ENCODE data around the gene NDNF.

NDNF gene

GRCh38 chr4:121072224-121073003 is at the start of gene NDNF:
NDNF (minus strand) TSS chr4:121072535; CDS start chr4:121045837, 26,698 bp downstream.
- peak; percentile 21 for DNase-seq (ENCODE audit: low spot score)

GRCh38 chr4:121119715-121120114 is 47.4 kb upstream of the NDNF start:
- no peak for DNase-seq (ENCODE audit: low spot score)

GRCh38 chr4:121118344-121118743 is 46.0 kb upstream of the NDNF start:
- no peak for DNase-seq (ENCODE audit: low spot score)

GRCh38 chr4:121114756-121115155 is 42.4 kb upstream of the NDNF start:
- no peak for DNase-seq (ENCODE audit: low spot score)

GRCh38 chr4:121112530-121112929 is 40.2 kb upstream of the NDNF start:
- DNase-seq (ENCODE audit: low spot score): no peak

GRCh38 chr4:121108557-121108956 is 36.2 kb upstream of the NDNF start:
- DNase-seq (ENCODE audit: low spot score): no peak

- DNase-seq (ENCODE audit: low spot score): no peak
Observed at GRCh38 chr4:121107507-121107906, 35.2 kb upstream of the NDNF start.

- DNase-seq (ENCODE audit: low spot score): no peak
Observed at GRCh38 chr4:121100093-121100775, 27.9 kb upstream of the NDNF start.

- DNase-seq (ENCODE audit: low spot score): no peak
Observed at GRCh38 chr4:121098266-121098665, 25.9 kb upstream of the NDNF start.

- peak; percentile 29 for DNase-seq (ENCODE audit: low spot score)
Observed at GRCh38 chr4:121096629-121097028, 24.3 kb upstream of the NDNF start.

GRCh38 chr4:121096191-121096590 is 23.9 kb upstream of the NDNF start:
- no peak for DNase-seq (ENCODE audit: low spot score)

GRCh38 chr4:121094297-121094966 is 22.1 kb upstream of the NDNF start:
- no peak for DNase-seq (ENCODE audit: low spot score)

GRCh38 chr4:121093261-121093660 is 20.9 kb upstream of the NDNF start:
- DNase-seq (ENCODE audit: low spot score): no peak

- DNase-seq (ENCODE audit: low spot score): no peak
Observed at GRCh38 chr4:121091941-121092340, 19.6 kb upstream of the NDNF start.

- no peak for DNase-seq (ENCODE audit: low spot score)
Observed at GRCh38 chr4:121088867-121089266, 16.5 kb upstream of the NDNF start.

GRCh38 chr4:121079376-121079775 is 7.0 kb upstream of the NDNF start:
- no peak for DNase-seq (ENCODE audit: low spot score)

GRCh38 chr4:121077496-121077895 is 5.2 kb upstream of the NDNF start:
- DNase-seq (ENCODE audit: low spot score): peak; percentile 23

GRCh38 chr4:121076416-121076815 is 4.1 kb upstream of the NDNF start:
- no peak for DNase-seq (ENCODE audit: low spot score)

GRCh38 chr4:121073672-121074381 is 1.5 kb upstream of the NDNF start:
- DNase-seq (ENCODE audit: low spot score): peak; percentile 7

GRCh38 chr4:121073004-121073435 is 685 bp upstream of the NDNF start:
- DNase-seq (ENCODE audit: low spot score): no peak

- no peak for DNase-seq (ENCODE audit: low spot score)
Observed at GRCh38 chr4:121071640-121072223, 603 bp downstream of the NDNF start.

Measured in kidney tubule cell (primary cell).